ENCODE data around the gene FOXP1.

DNA sequence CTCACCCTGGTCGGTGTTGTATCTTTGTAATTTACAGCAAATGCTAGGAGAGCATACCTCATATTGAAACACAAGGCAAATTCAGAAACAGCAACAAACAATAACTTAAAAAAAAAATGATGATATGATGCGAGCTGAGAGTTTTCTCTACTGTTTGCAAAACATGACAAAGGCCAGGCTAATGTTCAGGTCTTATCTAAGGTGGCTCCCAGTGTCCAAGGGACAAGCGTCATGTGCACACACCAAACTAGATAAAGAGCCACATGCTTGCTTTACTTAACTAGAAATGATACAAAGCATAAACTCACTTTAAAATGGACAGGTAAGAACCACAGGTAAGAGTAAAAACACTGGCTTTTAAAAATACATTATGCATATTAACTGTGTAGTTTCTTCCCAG is 375.9 kb downstream of the FOXP1 start:
- TF ChIP-seq, protein P1, sequence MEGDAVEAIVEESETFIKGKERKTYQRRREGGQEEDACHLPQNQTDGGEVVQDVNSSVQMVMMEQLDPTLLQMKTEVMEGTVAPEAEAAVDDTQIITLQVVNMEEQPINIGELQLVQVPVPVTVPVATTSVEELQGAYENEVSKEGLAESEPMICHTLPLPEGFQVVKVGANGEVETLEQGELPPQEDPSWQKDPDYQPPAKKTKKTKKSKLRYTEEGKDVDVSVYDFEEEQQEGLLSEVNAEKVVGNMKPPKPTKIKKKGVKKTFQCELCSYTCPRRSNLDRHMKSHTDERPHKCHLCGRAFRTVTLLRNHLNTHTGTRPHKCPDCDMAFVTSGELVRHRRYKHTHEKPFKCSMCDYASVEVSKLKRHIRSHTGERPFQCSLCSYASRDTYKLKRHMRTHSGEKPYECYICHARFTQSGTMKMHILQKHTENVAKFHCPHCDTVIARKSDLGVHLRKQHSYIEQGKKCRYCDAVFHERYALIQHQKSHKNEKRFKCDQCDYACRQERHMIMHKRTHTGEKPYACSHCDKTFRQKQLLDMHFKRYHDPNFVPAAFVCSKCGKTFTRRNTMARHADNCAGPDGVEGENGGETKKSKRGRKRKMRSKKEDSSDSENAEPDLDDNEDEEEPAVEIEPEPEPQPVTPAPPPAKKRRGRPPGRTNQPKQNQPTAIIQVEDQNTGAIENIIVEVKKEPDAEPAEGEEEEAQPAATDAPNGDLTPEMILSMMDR (IDR thresholded peaks at IDR 0.05; ENCODE audit: insufficient read depth, low read depth, low read length), result no peak
- TF ChIP-seq EZH2 (IDR thresholded peaks at IDR 0.05; ENCODE audit: insufficient read depth, low read length), result no peak

All from astrocyte (in vitro differentiated cells and primary cell).